PC-3 (cell line): ENCODE measurements around the gene MARCHF9. TPM values are rescaled to one million over a fixed set of nuclear protein-coding genes. Genes with fewer than 3 reads are reported as not detected.

Experiments used
- ATAC-seq: fragments of 200-7000 bp; cut with Tn5 transposase; 2 replicates; pipeline ENCODE4 v1.9.1; 2020; ENCODE audit warnings: mild to moderate bottlenecking, moderate library complexity
- BruUV-seq: library from RNA; stranded (reverse); fragments of 400-500 nt; replicated peaks from 2 replicates; lab custom pipeline; 2021; lab: Mats Ljungman, UMichigan
- CTCF ChIA-PET: fragments of 300-600 bp; sonication (Branson Sonifier 250); formaldehyde crosslinking; loops from one replicate; lab custom pipeline; 2022; ENCODE audit warnings: antibody characterized with exemption; lab: Charles Lee
- POLR2A ChIA-PET: fragments of 300-600 bp; sonication (Branson Sonifier 250); formaldehyde crosslinking; loops from one replicate; lab custom pipeline; 2022; ENCODE audit warnings: antibody characterized with exemption; ENCODE audit not compliant: unreplicated experiment; lab: Charles Lee
- DNase-seq: peaks from one replicate; pipeline ENCODE4 v3.0.0-alpha.2; 2015
- H2AFZ ChIP-seq: fragments of 300-600 bp; sonication (generic); 2 replicates; pipeline ENCODE4 v1.6.0; 2016; ENCODE audit warnings: antibody characterized with exemption, low read length
- H3F3A ChIP-seq: fragments of 300-600 bp; sonication (generic); one replicate; pipeline ENCODE4 v1.6.0; 2017; ENCODE audit warnings: antibody characterized with exemption, low read length, control low read depth, mild to moderate bottlenecking; ENCODE audit not compliant: unreplicated experiment
- H3K27ac ChIP-seq: fragments of 300-600 bp; sonication (generic); 2 replicates; pipeline ENCODE4 v1.5.1; 2016; ENCODE audit warnings: mild to moderate bottlenecking, low read length
- H3K27me3 ChIP-seq: fragments of 300-600 bp; sonication (generic); 2 replicates; pipeline ENCODE4 v1.6.1; 2016; ENCODE audit warnings: low read length, mixed read lengths
- H3K36me3 ChIP-seq: fragments of 300-600 bp; sonication (generic); 2 replicates; pipeline ENCODE4 v1.6.1; 2016; ENCODE audit warnings: low read depth, mixed run types, low read length, mixed read lengths
- H3K4me1 ChIP-seq: fragments of 300-600 bp; sonication (generic); 2 replicates; pipeline ENCODE4 v1.5.1; 2016; ENCODE audit warnings: low read length; ENCODE audit not compliant: insufficient read depth
- H3K4me2 ChIP-seq: fragments of 300-600 bp; sonication (generic); 2 replicates; pipeline ENCODE4 v1.6.0; 2016; ENCODE audit warnings: low read length
- H3K4me3 ChIP-seq: fragments of 300-600 bp; sonication (generic); 2 replicates; pipeline ENCODE4 v1.5.1; 2016; ENCODE audit warnings: mild to moderate bottlenecking, low read length, mixed read lengths
- H3K79me2 ChIP-seq: fragments of 300-600 bp; sonication (generic); 2 replicates; pipeline ENCODE4 v1.6.1; 2017; ENCODE audit warnings: low read length, mixed read lengths
- H3K9ac ChIP-seq: fragments of 300-600 bp; sonication (generic); 2 replicates; pipeline ENCODE4 v1.6.0; 2016; ENCODE audit warnings: mild to moderate bottlenecking, low read length
- H3K9me2 ChIP-seq: fragments of 300-600 bp; sonication (generic); replicated peaks from 2 replicates; pipeline ENCODE4 v1.6.1; 2016; ENCODE audit warnings: mixed run types, low read length, mixed read lengths
- H3K9me3 ChIP-seq: fragments of 300-600 bp; sonication (generic); 2 replicates; pipeline ENCODE4 v1.6.1; 2016; ENCODE audit warnings: low read length, mixed read lengths
- H4K20me1 ChIP-seq: fragments of 300-600 bp; sonication (generic); 2 replicates; pipeline ENCODE4 v1.6.1; 2016; ENCODE audit warnings: low read length, mixed read lengths
- CTCF ChIP-seq: fragments of 300-600 bp; sonication (generic); conservative IDR thresholded peaks from 2 replicates; pipeline ENCODE4 v1.5.1; 2017; ENCODE audit warnings: antibody characterized with exemption, low read depth, mild to moderate bottlenecking, low read length
- EZH2 ChIP-seq: fragments of 300-600 bp; sonication (generic); IDR thresholded peaks from one replicate; pipeline ENCODE4 v1.6.1; 2017; ENCODE audit warnings: antibody characterized with exemption, mild to moderate bottlenecking, low read length; ENCODE audit not compliant: unreplicated experiment
- EZH2phosphoT487 ChIP-seq: fragments of 300-600 bp; sonication (generic); IDR thresholded peaks from 2 replicates; pipeline ENCODE4 v1.6.1; 2018; ENCODE audit warnings: mild to moderate bottlenecking, antibody characterized with exemption, low read length, borderline replicate concordance
- intact Hi-C: fragments of 100-400 bp; cut with micrococcal nuclease; formaldehyde crosslinking; loops from 2 replicates; pipeline ENCODE4 v1.9.0; 2023
- total RNA-seq: library from RNA; depleted of rRNA; stranded (reverse); fragments of >200 nt; gene quantifications from 2 replicates; pipeline ENCODE4 v1.2.3, GENCODE V29; 2014

The MARCHF9 gene
- total RNA-seq, 1 experiment from 2014 or later, result 13.4 TPM

GRCh38 chr12:57783861-57784260 is 29.0 kb downstream of the MARCHF9 start:
- intact Hi-C loops, result no loop called here
- Histone ChIP-seq H3K27me3 (no peaks in the 10 kb centered on the region), H3K9ac (no peak overlapping the region), H3K27ac (no peak overlapping the region), H2AFZ (no peak overlapping the region), H3K4me2 (peak overlapping the region; percentile 91), H3F3A (no peaks in the 10 kb centered on the region), H3K9me3 (no peaks in the 10 kb centered on the region), H3K4me3 (peak overlapping the region; percentile 93), H3K4me1 (peaks cover 6% of the 10 kb centered on the region; the same call in 1 of the 2 replicates), H3K79me2 (peaks cover 31% of the 10 kb centered on the region), H3K36me3 (peaks cover 18% of the 10 kb centered on the region), H4K20me1 (no peaks in the 10 kb centered on the region), H3K9me2 (no peaks in the 10 kb centered on the region)
- no peak for TF ChIP-seq CTCF
- CTCF ChIA-PET, result no interaction called here
- POLR2A ChIA-PET, result interaction anchor here (0.6 kb wide), 1 partner anchor 523 kb away, joined by 3 read pairs; no protein-coding TSS in a partner anchor
- no TSS peak for BruUV-seq
- DNase-seq, result no peak
- ATAC-seq, result no peak

- Histone ChIP-seq H3K4me1 (peaks cover 17% of the 10 kb centered on the region), H3K4me3 (peak overlapping the region; percentile 3; the same call in 1 of the 2 replicates), H3K4me2 (peak overlapping the region; percentile 58), H3K9me2 (no peaks in the 10 kb centered on the region), H2AFZ (no peak overlapping the region), H3K27me3 (no peaks in the 10 kb centered on the region), H3F3A (no peaks in the 10 kb centered on the region), H3K9ac (peak overlapping the region; percentile 17; the same call in 1 of the 2 replicates), H3K36me3 (peaks cover 38% of the 10 kb centered on the region), H3K79me2 (peaks cover 14% of the 10 kb centered on the region; the same call in 1 of the 2 replicates), H3K9me3 (no peaks in the 10 kb centered on the region), H4K20me1 (no peaks in the 10 kb centered on the region), H3K27ac (peak overlapping the region; percentile 71)
- intact Hi-C loops, result no loop called here
- TF ChIP-seq EZH2 (no peak), EZH2phosphoT487 (no peak), CTCF (no peak)
- DNase-seq (peak; percentile 82), ATAC-seq (peak; percentile 86)
- BruUV-seq, result no TSS peak
- ChIA-PET POLR2A (no interaction called here), CTCF (interaction anchor here (0.7 kb wide), 1 partner anchor 11 kb away, joined by 3 read pairs; the partner anchor contains the start of gene TSFM)
Measured at GRCh38 chr12:57793920-57794319, 39.0 kb downstream of the MARCHF9 start.

GRCh38 chr12:57795354-57795753 is 40.5 kb downstream of the MARCHF9 start:
- Histone ChIP-seq H3K36me3 (peaks cover 29% of the 10 kb centered on the region), H3K4me3 (no peak overlapping the region), H3K9ac (no peak overlapping the region), H2AFZ (no peak overlapping the region), H4K20me1 (no peaks in the 10 kb centered on the region), H3F3A (no peaks in the 10 kb centered on the region), H3K9me3 (no peaks in the 10 kb centered on the region), H3K27me3 (no peaks in the 10 kb centered on the region), H3K79me2 (0 out of 2 replicates have a peak, but pooled peaks cover 7% of the 10 kb centered on the region), H3K9me2 (no peaks in the 10 kb centered on the region), H3K27ac (peak overlapping the region; percentile 58), H3K4me1 (peaks cover 17% of the 10 kb centered on the region), H3K4me2 (no peak overlapping the region)
- TF ChIP-seq EZH2, result no peak
- no peak for TF ChIP-seq EZH2phosphoT487
- no peak for TF ChIP-seq CTCF
- CTCF ChIA-PET, result no interaction called here
- no TSS peak for BruUV-seq
- intact Hi-C loops, result no loop called here
- peak; percentile 90 for DNase-seq
- ATAC-seq, result peak; percentile 83
- POLR2A ChIA-PET, result no interaction called here
